DOHH2 (cell line): ENCODE results near the gene ZFAND2B.

Experiments used
- H3F3A ChIP-seq: fragments of 200-600 bp; sonication (generic), shearing (Covaris generic); 2 replicates; pipeline ENCODE4 v1.6.0; 2016; ENCODE audit warnings: antibody characterized with exemption, mild to moderate bottlenecking; ENCODE audit not compliant: control insufficient read depth, insufficient read depth
- H3K27ac ChIP-seq: fragments of 200-600 bp; sonication (generic); 2 replicates; pipeline ENCODE4 v1.5.1; 2014; ENCODE audit warnings: low read depth, mild to moderate bottlenecking, low read length, moderate library complexity
- H3K27me3 ChIP-seq: fragments of 200-600 bp; sonication (generic); 2 replicates; pipeline ENCODE4 v1.6.1; 2014; ENCODE audit warnings: mild to moderate bottlenecking, low read length, mixed read lengths; ENCODE audit not compliant: control insufficient read depth
- H3K36me3 ChIP-seq: fragments of 200-600 bp; sonication (generic); 2 replicates; pipeline ENCODE4 v1.6.1; 2014; ENCODE audit warnings: mild to moderate bottlenecking, low read length, moderate library complexity, mixed read lengths; ENCODE audit not compliant: control insufficient read depth
- H3K4me1 ChIP-seq: fragments of 200-600 bp; sonication (generic); 2 replicates; pipeline ENCODE4 v1.6.1; 2014; ENCODE audit warnings: mild to moderate bottlenecking, low read length, mixed read lengths; ENCODE audit not compliant: control insufficient read depth
- H3K4me2 ChIP-seq: fragments of 200-600 bp; sonication (generic); 2 replicates; pipeline ENCODE4 v1.6.0; 2014; ENCODE audit warnings: mild to moderate bottlenecking, low read length, moderate library complexity
- H3K4me3 ChIP-seq: fragments of 200-600 bp; sonication (generic); 2 replicates; pipeline ENCODE4 v1.5.1; 2014; ENCODE audit warnings: mild to moderate bottlenecking, low read length, mixed read lengths
- H3K79me2 ChIP-seq: fragments of 200-600 bp; sonication (generic); 2 replicates; pipeline ENCODE4 v1.6.1; 2014; ENCODE audit warnings: mild to moderate bottlenecking, low read length, mixed read lengths; ENCODE audit not compliant: control insufficient read depth
- H3K9me2 ChIP-seq: fragments of 200-600 bp; sonication (generic); replicated peaks from 2 replicates; pipeline ENCODE4 v1.6.1; 2014; ENCODE audit warnings: mild to moderate bottlenecking, low read length, mixed read lengths; ENCODE audit not compliant: control insufficient read depth
- H3K9me3 ChIP-seq: fragments of 200-600 bp; sonication (generic); 2 replicates; pipeline ENCODE4 v1.6.1; 2014; ENCODE audit warnings: antibody characterized with exemption, low read length, mixed read lengths; ENCODE audit not compliant: control insufficient read depth, insufficient read depth
- H4K20me1 ChIP-seq: fragments of 200-600 bp; sonication (generic); 2 replicates; pipeline ENCODE4 v1.6.0; 2014; ENCODE audit warnings: low read depth, mild to moderate bottlenecking, antibody characterized with exemption, low read length, moderate library complexity; ENCODE audit not compliant: control insufficient read depth, insufficient read depth
- CTCF ChIP-seq: fragments of 200-600 bp; sonication (generic); IDR thresholded peaks from one replicate; pipeline ENCODE4 v1.5.1; 2014; ENCODE audit warnings: antibody characterized with exemption, mild to moderate bottlenecking, low read depth, low read length; ENCODE audit not compliant: poor library complexity, severe bottlenecking
- EZH2phosphoT487 ChIP-seq: fragments of 200-600 bp; sonication (generic); IDR thresholded peaks from 2 replicates; pipeline ENCODE4 v1.6.1; 2017; ENCODE audit warnings: borderline replicate concordance, mild to moderate bottlenecking, antibody characterized with exemption, low read length, moderate library complexity, mixed read lengths

ZFAND2B gene

GRCh38 chr2:219169930-219170654 is 36.5 kb upstream of the ZFAND2B start, which contains the start of gene SLC23A3:
TSS of gene SLC23A3 (minus strand) at chr2:219170029. CDS start at chr2:219169984, 45 bp downstream.
- no peaks in the 10 kb centered on the region for H3K4me1 ChIP-seq
- H4K20me1 ChIP-seq: no peaks in the 10 kb centered on the region
- H3K4me2 ChIP-seq: no peak within 1 kb of the TSS
- TF ChIP-seq EZH2phosphoT487 (no peak), CTCF (no peak)
- peaks cover 38% of the 10 kb centered on the region for H3K36me3 ChIP-seq
- no peaks in the 10 kb centered on the region for H3K27me3 ChIP-seq
- no peaks in the 10 kb centered on the region for H3K9me2 ChIP-seq
- peaks cover 7% of the 10 kb centered on the region; the same call in 1 of the 2 replicates for H3F3A ChIP-seq
- no peak within 1 kb of the TSS for H3K4me3 ChIP-seq
- H3K27ac ChIP-seq: no peak within 1 kb of the TSS
- peaks cover 2% of the 10 kb centered on the region; the same call in 1 of the 2 replicates for H3K79me2 ChIP-seq
- H3K9me3 ChIP-seq: no peaks in the 10 kb centered on the region

GRCh38 chr2:219171231-219171651 is 35.3 kb upstream of the ZFAND2B start:
- H3K27ac ChIP-seq: no peak overlapping the region

GRCh38 chr2:219172231-219173154 is 34.1 kb upstream of the ZFAND2B start:
- no peak overlapping the region for H3K27ac ChIP-seq
- peaks cover 17% of the 10 kb centered on the region for H3F3A ChIP-seq
- peaks cover 17% of the 10 kb centered on the region for H3K79me2 ChIP-seq
- no peak overlapping the region for H3K4me2 ChIP-seq
- H3K9me3 ChIP-seq: no peaks in the 10 kb centered on the region
- TF ChIP-seq EZH2phosphoT487 (no peak), CTCF (no peak)
- no peaks in the 10 kb centered on the region for H3K9me2 ChIP-seq
- peaks cover 14% of the 10 kb centered on the region for H3K4me1 ChIP-seq
- H3K4me3 ChIP-seq: no peak overlapping the region
- H3K27me3 ChIP-seq: no peaks in the 10 kb centered on the region
- H3K36me3 ChIP-seq: peaks cover 49% of the 10 kb centered on the region
- H4K20me1 ChIP-seq: no peaks in the 10 kb centered on the region

More at GRCh38 chr2:219171231-219171651, 35.3 kb upstream of the ZFAND2B start:
- TF ChIP-seq EZH2phosphoT487 (no peak), CTCF (peak; percentile 85)
- peaks cover 43% of the 10 kb centered on the region for H3K36me3 ChIP-seq
- H3K4me3 ChIP-seq: no peak overlapping the region
- peaks cover 8% of the 10 kb centered on the region for H3K4me1 ChIP-seq
- H3F3A ChIP-seq: peaks cover 9% of the 10 kb centered on the region; the same call in 1 of the 2 replicates
- H4K20me1 ChIP-seq: no peaks in the 10 kb centered on the region
- no peaks in the 10 kb centered on the region for H3K9me3 ChIP-seq
- H3K27me3 ChIP-seq: no peaks in the 10 kb centered on the region
- peaks cover 11% of the 10 kb centered on the region for H3K79me2 ChIP-seq
- no peak overlapping the region for H3K4me2 ChIP-seq
- H3K9me2 ChIP-seq: no peaks in the 10 kb centered on the region
